Heart left ventricle (tissue), 13 donors: ENCODE results near the gene TBXA2R.

Source experiments
- CTCF ChIP-seq, 12 donors: fragments of 200-600 bp; sonication (generic) in 4 of 12; IDR thresholded peaks; one replicate each; pipeline versions ENCODE4 v1.5.0 to v1.8.0; 2018 to 2022; ENCODE audit warnings: antibody characterized with exemption in 12 of 12, mild to moderate bottlenecking in 5 of 12
- POLR2A ChIP-seq, 2 donors: fragments of 450-650 bp; IDR thresholded peaks; one replicate each; pipeline ENCODE4 v1.6.1; 2017; ENCODE audit warnings: antibody characterized with exemption in 2 of 2, mild to moderate bottlenecking in 2 of 2, moderate library complexity in 2 of 2
- donor health status: ischemic (EF 13 %, LVEDD 7.1; RV severe dilation, severe dysfunction).
- donor health status: DM: no; HTN: yes; CAD: no.
- donor health status: DM: no; HTN: no; CAD: no.
- donor health status: ischemic (EF 25% LVEDD 6.9; RV normal size, moderate dysfunction).
- donor health status: ischemic (EF 25% LVEDD 5.7; RV mildly dilated, moderate dysfunction).
- donor health status: ischemic (EF 35%, LVEDD 5.7; RV mildly dilated, moderate dysfunction).
- donor health status: nonischemic (EF 11% LVEDD 7.7; RV severe dilation, severe dysfunction).
- donor health status: DM: yes; HTN: yes; CAD: no.
- donor health status: PGD.
- donor health status: ischemic (EF 29% LVEDD 5.4; RV normal size, mild dysfunction).
- donor health status: nonischemic (EF 23%, LVEDD 6.1; RV moderate dilation, normal function).

GRCh38 chr19:3643674-3644313 lies 37.1 kb upstream of the TBXA2R start:
- TF ChIP-seq CTCF (IDR thresholded peaks at IDR 0.05) (no peak), POLR2A (IDR thresholded peaks at IDR 0.05) (no peak)
